ENCODE data around the gene IRF2. TPM values are rescaled to one million over a fixed set of nuclear protein-coding genes. Genes with fewer than 3 reads are reported as not detected.

IRF2 gene
- total RNA-seq, 1 donor from 2014 or later, result 16.1 TPM

DNA sequence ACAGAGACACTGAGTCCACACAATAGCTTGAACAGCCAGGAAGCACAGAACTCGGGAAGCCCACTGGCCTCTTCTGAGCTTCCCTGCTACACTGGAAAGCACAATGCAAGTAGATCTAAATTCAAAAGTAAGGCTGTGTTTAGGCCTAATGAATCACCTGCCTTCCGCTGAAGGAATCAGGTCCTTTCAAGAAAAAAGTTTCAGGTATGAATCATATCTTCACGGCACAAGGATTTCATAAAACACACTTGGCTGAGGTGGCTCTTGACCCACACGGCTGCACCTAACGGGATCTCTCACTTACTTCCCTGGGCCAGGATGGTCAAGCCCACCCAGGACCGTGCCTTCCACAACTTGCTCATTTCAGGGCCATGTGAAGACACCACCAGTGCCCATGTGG is 59.3 kb downstream of the IRF2 start:
- Histone ChIP-seq H3F3A (ENCODE audit: low read depth) (no peaks in the 10 kb centered on the region), H3K4me3 (no peak overlapping the region), H3K4me1 (no peaks in the 10 kb centered on the region), H3K9ac (no peak overlapping the region), H3K36me3 (no peaks in the 10 kb centered on the region), H3K27me3 (no peaks in the 10 kb centered on the region), H3K79me2 (ENCODE audit: low read depth) (no peaks in the 10 kb centered on the region), H3K4me2 (no peak overlapping the region), H4K20me1 (ENCODE audit: low read depth) (no peaks in the 10 kb centered on the region), H3K27ac (no peak overlapping the region), H3K9me3 (ENCODE audit: low read depth) (no peaks in the 10 kb centered on the region), H2AFZ (replicated peaks) (no peak overlapping the region)
- Mint-ChIP-seq H3K4me3 (no peak overlapping the region), H3K27ac (no peak overlapping the region), H3K4me1 (peaks cover 4% of the 10 kb centered on the region), H3K36me3 (peaks cover 30% of the 10 kb centered on the region), H3K9me3 (peaks cover 3% of the 10 kb centered on the region), H3K27me3 (ENCODE audit: insufficient read depth, low read depth) (no peaks in the 10 kb centered on the region)
- no peak for DNase-seq (ENCODE audit: low spot score)
- TF ChIP-seq EZH2phosphoT487 (IDR thresholded peaks at IDR 0.05) (no peak), EZH2 (IDR thresholded peaks at IDR 0.05) (no peak)
- TF ChIP-seq, protein P1, sequence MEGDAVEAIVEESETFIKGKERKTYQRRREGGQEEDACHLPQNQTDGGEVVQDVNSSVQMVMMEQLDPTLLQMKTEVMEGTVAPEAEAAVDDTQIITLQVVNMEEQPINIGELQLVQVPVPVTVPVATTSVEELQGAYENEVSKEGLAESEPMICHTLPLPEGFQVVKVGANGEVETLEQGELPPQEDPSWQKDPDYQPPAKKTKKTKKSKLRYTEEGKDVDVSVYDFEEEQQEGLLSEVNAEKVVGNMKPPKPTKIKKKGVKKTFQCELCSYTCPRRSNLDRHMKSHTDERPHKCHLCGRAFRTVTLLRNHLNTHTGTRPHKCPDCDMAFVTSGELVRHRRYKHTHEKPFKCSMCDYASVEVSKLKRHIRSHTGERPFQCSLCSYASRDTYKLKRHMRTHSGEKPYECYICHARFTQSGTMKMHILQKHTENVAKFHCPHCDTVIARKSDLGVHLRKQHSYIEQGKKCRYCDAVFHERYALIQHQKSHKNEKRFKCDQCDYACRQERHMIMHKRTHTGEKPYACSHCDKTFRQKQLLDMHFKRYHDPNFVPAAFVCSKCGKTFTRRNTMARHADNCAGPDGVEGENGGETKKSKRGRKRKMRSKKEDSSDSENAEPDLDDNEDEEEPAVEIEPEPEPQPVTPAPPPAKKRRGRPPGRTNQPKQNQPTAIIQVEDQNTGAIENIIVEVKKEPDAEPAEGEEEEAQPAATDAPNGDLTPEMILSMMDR (IDR thresholded peaks at IDR 0.05), result no peak

DNA sequence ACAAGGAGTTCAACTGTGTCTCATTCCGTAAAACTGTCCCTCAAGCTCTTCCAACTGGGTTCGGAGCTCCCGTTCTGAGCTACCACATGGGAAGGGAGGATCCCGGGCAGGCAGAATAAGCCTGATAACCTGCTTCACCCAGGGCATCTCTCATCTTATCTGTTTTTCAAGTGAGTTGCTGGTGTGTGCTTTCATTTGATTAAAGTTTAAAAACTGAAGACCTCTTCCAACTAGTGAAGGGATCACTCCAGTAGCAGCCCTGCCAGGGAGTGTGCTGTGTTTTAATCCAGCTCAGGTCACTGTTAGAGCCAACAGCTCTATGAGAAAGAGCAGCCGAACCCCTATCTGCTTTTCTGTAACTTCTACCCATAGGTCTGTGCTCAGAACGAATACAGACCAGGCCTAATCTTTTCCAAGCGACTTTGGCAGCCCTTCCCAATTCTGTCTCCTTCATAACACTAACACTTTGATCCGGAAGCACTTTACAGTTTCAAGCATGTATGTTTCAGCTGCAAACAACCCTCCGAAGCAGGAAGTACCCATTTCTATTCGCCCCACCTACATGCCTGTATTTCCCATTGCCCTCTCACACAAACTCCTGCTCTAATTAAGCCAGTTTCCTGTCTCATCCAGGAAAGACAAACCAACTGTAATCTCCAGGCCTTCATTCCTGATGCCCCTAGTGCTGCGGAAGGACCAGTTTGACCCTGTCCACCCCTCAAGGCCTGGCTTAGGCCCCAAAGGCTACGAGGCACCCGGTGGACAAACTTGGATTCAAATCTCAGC is 60.9 kb downstream of the IRF2 start:
- no peaks in the 10 kb centered on the region for H3K27me3 Mint-ChIP-seq (ENCODE audit: insufficient read depth, low read depth)
- no peak overlapping the region for H3K27ac Mint-ChIP-seq
- no peaks in the 10 kb centered on the region for H3K9me3 ChIP-seq (ENCODE audit: low read depth)
- no peak overlapping the region for H3K27ac ChIP-seq
- H3K4me2 ChIP-seq, result no peak overlapping the region
- H4K20me1 ChIP-seq (ENCODE audit: low read depth), result peaks cover 3% of the 10 kb centered on the region
- H3K36me3 Mint-ChIP-seq, result peaks cover 36% of the 10 kb centered on the region
- no peak overlapping the region for H3K4me3 Mint-ChIP-seq
- no peaks in the 10 kb centered on the region for H3K36me3 ChIP-seq
- peaks cover 6% of the 10 kb centered on the region for H3K4me1 ChIP-seq
- peaks cover 6% of the 10 kb centered on the region for H3K9me3 Mint-ChIP-seq
- no peaks in the 10 kb centered on the region for H3K27me3 ChIP-seq
- no peak for DNase-seq (ENCODE audit: low spot score)
- no peak overlapping the region for H2AFZ ChIP-seq (replicated peaks)
- no peaks in the 10 kb centered on the region for H3K79me2 ChIP-seq (ENCODE audit: low read depth)
- H3K4me3 ChIP-seq, result no peak overlapping the region
- no peak for TF ChIP-seq EZH2phosphoT487 (IDR thresholded peaks at IDR 0.05)
- TF ChIP-seq, protein P1 (IDR thresholded peaks at IDR 0.05), result no peak
- no peak for TF ChIP-seq EZH2 (IDR thresholded peaks at IDR 0.05)
- peaks cover 15% of the 10 kb centered on the region for H3K4me1 Mint-ChIP-seq
- no peak overlapping the region for H3K9ac ChIP-seq
- H3F3A ChIP-seq (ENCODE audit: low read depth), result peaks cover 9% of the 10 kb centered on the region

DNA sequence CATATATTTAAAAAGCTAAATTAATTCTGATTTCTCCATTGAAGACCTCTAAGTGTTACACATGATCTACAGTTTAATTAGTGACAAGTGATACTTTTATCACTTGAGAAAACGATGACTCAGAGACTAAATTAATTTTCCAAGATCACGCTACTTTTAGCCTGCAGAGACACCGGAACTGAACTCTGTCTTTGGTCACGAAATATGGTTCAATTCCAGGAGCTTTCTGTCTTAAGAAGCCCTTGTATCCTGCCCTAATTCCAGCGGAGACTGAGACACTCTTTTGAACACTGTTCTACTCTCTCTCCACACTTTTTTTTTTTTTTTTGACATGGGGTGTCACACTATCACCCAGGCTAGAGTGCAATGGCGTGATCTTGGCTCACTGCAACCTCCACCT is 63.6 kb downstream of the IRF2 start:
- peaks cover 3% of the 10 kb centered on the region for H4K20me1 ChIP-seq (ENCODE audit: low read depth)
- H3K4me3 Mint-ChIP-seq, result no peak overlapping the region
- no peaks in the 10 kb centered on the region for H3K36me3 ChIP-seq
- H3K36me3 Mint-ChIP-seq, result peaks cover 33% of the 10 kb centered on the region
- DNase-seq (ENCODE audit: low spot score), result no peak
- no peaks in the 10 kb centered on the region for H3K27me3 Mint-ChIP-seq (ENCODE audit: insufficient read depth, low read depth)
- H3K9me3 Mint-ChIP-seq, result peaks cover 6% of the 10 kb centered on the region
- no peaks in the 10 kb centered on the region for H3K79me2 ChIP-seq (ENCODE audit: low read depth)
- no peak overlapping the region for H3K4me3 ChIP-seq
- H3K4me1 ChIP-seq, result peaks cover 23% of the 10 kb centered on the region
- no peak overlapping the region for H3K27ac ChIP-seq
- H3K4me2 ChIP-seq, result no peak overlapping the region
- H3K9me3 ChIP-seq (ENCODE audit: low read depth), result no peaks in the 10 kb centered on the region
- H3F3A ChIP-seq (ENCODE audit: low read depth), result peaks cover 19% of the 10 kb centered on the region
- H3K27me3 ChIP-seq, result no peaks in the 10 kb centered on the region
- TF ChIP-seq, protein P1 (IDR thresholded peaks at IDR 0.05), result no peak
- TF ChIP-seq EZH2 (IDR thresholded peaks at IDR 0.05) (no peak), EZH2phosphoT487 (IDR thresholded peaks at IDR 0.05) (no peak)
- H3K4me1 Mint-ChIP-seq, result peaks cover 32% of the 10 kb centered on the region
- H3K27ac Mint-ChIP-seq, result no peak overlapping the region
- H2AFZ ChIP-seq (replicated peaks), result no peak overlapping the region
- H3K9ac ChIP-seq, result no peak overlapping the region

All from neural progenitor cell (in vitro differentiated cells).